HCT116 (cell line): ENCODE data around the gene ANKRD13B. TPM values are rescaled to one million over a fixed set of nuclear protein-coding genes. Genes with fewer than 3 reads are reported as not detected.
A peak's percentile ranks its signal among the peaks of the same experiment; 100 is the strongest.

Source experiments
- ATAC-seq: fragments of 200-7000 bp; cut with Tn5 transposase; 2 replicates; pipeline ENCODE4 v1.9.1; 2020; ENCODE audit warnings: mild to moderate bottlenecking, moderate library complexity
- BruUV-seq: library from RNA; stranded (reverse); fragments of 400-500 nt; replicated peaks from 2 replicates; lab custom pipeline; 2021; lab: Mats Ljungman, UMichigan
- CTCF ChIA-PET: fragments of 300-600 bp; sonication (Branson Sonifier 250); formaldehyde crosslinking; loops from one replicate; lab custom pipeline; 2021; ENCODE audit warnings: antibody characterized with exemption; lab: Charles Lee
- POLR2A ChIA-PET: fragments of 300-600, 350-600 bp; sonication (Branson Sonifier 250); formaldehyde crosslinking; loops from one replicate; lab custom pipeline; 2021; ENCODE audit warnings: antibody characterized with exemption; lab: Charles Lee
- RAD21 ChIA-PET, 2 experiments: fragments of 300-600 bp; sonication (Branson Sonifier 250); formaldehyde crosslinking; loops; one replicate each; lab custom pipeline; 2023; ENCODE audit warnings: low total read pairs in 2 of 2; ENCODE audit not compliant: uncharacterized antibody in 2 of 2, unreplicated experiment in 2 of 2, low non-redundant PET in 1 of 2; lab: Charles Lee
- DNase-seq: peaks from one replicate; pipeline ENCODE4 v3.0.0-alpha.2; 2010; ENCODE audit warnings: low read depth, low spot score
- H2AFZ ChIP-seq: fragments of 200-600 bp; shearing (Covaris generic), sonication (generic); 2 replicates; pipeline ENCODE4 v1.6.1; 2017; ENCODE audit warnings: low read depth, mixed run types, mixed read lengths, antibody characterized with exemption, low read length; ENCODE audit not compliant: poor library complexity, severe bottlenecking
- H3K27ac ChIP-seq: 2 replicates; pipeline ENCODE4 v1.5.1; 2012; ENCODE audit warnings: low read depth, low read length
- H3K27me3 ChIP-seq: fragments of 200-600 bp; sonication (generic); 2 replicates; pipeline ENCODE4 v1.6.1; 2016; ENCODE audit warnings: mixed run types, low read length, mixed read lengths; ENCODE audit not compliant: insufficient read depth
- H3K36me3 ChIP-seq, 2 experiments: fragments of 200-500 bp in 1 of 2; fragments of 200-600 bp in 1 of 2; sonication (Bioruptor generic) in 1 of 2; sonication (generic) in 1 of 2; 2 replicates each; pipeline versions ENCODE4 v1.5.1 to v1.6.1; 2014 to 2016; ENCODE audit warnings: low read length in 2 of 2, inconsistent platforms in 1 of 2, mixed read lengths in 1 of 2, mixed run types in 1 of 2; ENCODE audit not compliant: insufficient read depth in 2 of 2, control insufficient read depth in 1 of 2
- H3K4me1 ChIP-seq, 2 experiments: fragments of 200-600 bp in 1 of 2; sonication (generic) in 1 of 2; 2 replicates each; pipeline versions ENCODE4 v1.5.1 to v1.6.1; 2012 to 2017; ENCODE audit warnings: low read length in 2 of 2, inconsistent platforms in 1 of 2, mild to moderate bottlenecking in 1 of 2, mixed read lengths in 1 of 2, mixed run types in 1 of 2, moderate library complexity in 1 of 2; ENCODE audit not compliant: insufficient read depth in 2 of 2, control insufficient read depth in 1 of 2
- H3K4me2 ChIP-seq: fragments of 200-600 bp; sonication (generic); 2 replicates; pipeline ENCODE4 v1.6.1; 2017; ENCODE audit warnings: mixed run types, low read length, mixed read lengths
- H3K4me3 ChIP-seq, 2 experiments: fragments of 200-600 bp in 1 of 2; sonication (generic) in 1 of 2; replicated peaks in 1 of 2; 2 replicates each; pipeline ENCODE4 v1.5.1; 2011 to 2016; ENCODE audit warnings: low read length in 2 of 2, control low read depth in 1 of 2, low read depth in 1 of 2, mild to moderate bottlenecking in 1 of 2, mixed read lengths in 1 of 2, mixed run types in 1 of 2
- H3K79me2 ChIP-seq: fragments of 200-600 bp; sonication (generic); 2 replicates; pipeline ENCODE4 v1.6.1; 2017; ENCODE audit warnings: mild to moderate bottlenecking, mixed run types, low read length, moderate library complexity, mixed read lengths; ENCODE audit not compliant: insufficient read depth
- H3K9ac ChIP-seq: fragments of 200-600 bp; sonication (generic); 2 replicates; pipeline ENCODE4 v1.6.1; 2016; ENCODE audit warnings: low read length, mixed read lengths
- H3K9me2 ChIP-seq: fragments of 200-600 bp; sonication (generic), shearing (Covaris generic); 2 replicates; pipeline ENCODE4 v1.6.1; 2017; ENCODE audit warnings: mixed run types, mild to moderate bottlenecking, moderate library complexity; ENCODE audit not compliant: insufficient read depth
- H3K9me3 ChIP-seq, 2 experiments: fragments of 200-500 bp in 1 of 2; fragments of 200-600 bp in 1 of 2; sonication (Bioruptor generic) in 1 of 2; sonication (generic) in 1 of 2; 2 replicates each; pipeline ENCODE4 v1.6.1; 2014 to 2017; ENCODE audit warnings: low read length in 2 of 2, mixed read lengths in 2 of 2, inconsistent platforms in 1 of 2, low read depth in 1 of 2, mild to moderate bottlenecking in 1 of 2, mixed run types in 1 of 2, moderate library complexity in 1 of 2; ENCODE audit not compliant: control insufficient read depth in 1 of 2, insufficient read depth in 1 of 2
- H4K20me1 ChIP-seq: fragments of 200-600 bp; sonication (generic), shearing (Covaris generic); 2 replicates; pipeline ENCODE4 v1.6.1; 2017; ENCODE audit warnings: mixed run types, mild to moderate bottlenecking, moderate library complexity; ENCODE audit not compliant: insufficient read depth
- EGR1 ChIP-seq: IDR thresholded peaks from 2 replicates; pipeline ENCODE4 v1.6.1; 2012; ENCODE audit warnings: low read depth
- FOSL1 ChIP-seq: IDR thresholded peaks from 2 replicates; pipeline ENCODE4 v1.6.1; 2012; ENCODE audit warnings: low read depth
- POLR2A ChIP-seq: IDR thresholded peaks from 2 replicates; pipeline ENCODE4 v1.7.0; 2011; ENCODE audit warnings: borderline replicate concordance; ENCODE audit not compliant: insufficient read depth, insufficient read length; ENCODE audit errors: extremely low read depth
- POLR2AphosphoS5 ChIP-seq: IDR thresholded peaks from 2 replicates; pipeline ENCODE4 v1.6.1; 2011; ENCODE audit warnings: mild to moderate bottlenecking, low read depth, low read length, moderate library complexity
- YY1 ChIP-seq: IDR thresholded peaks from 2 replicates; pipeline ENCODE4 v1.6.1; 2011; ENCODE audit warnings: low read length, low read depth, moderate library complexity, mild to moderate bottlenecking; ENCODE audit not compliant: insufficient replicate concordance; ENCODE audit errors: extremely low read depth
- ZFX ChIP-seq: fragments of 450-650 bp; IDR thresholded peaks from 2 replicates; pipeline ENCODE4 v1.6.1; 2017
- intact Hi-C: fragments of 100-400 bp; cut with micrococcal nuclease; formaldehyde crosslinking; loops from 2 replicates; pipeline ENCODE4 v1.10.0; 2022
- total RNA-seq: library from RNA; stranded (reverse); gene quantifications from one replicate; pipeline ENCODE4 v1.2.1, GENCODE V29; 2021; ENCODE audit not compliant: unreplicated experiment

The ANKRD13B gene
- total RNA-seq, 1 experiment from 2014 or later: 27.4 TPM

DNA sequence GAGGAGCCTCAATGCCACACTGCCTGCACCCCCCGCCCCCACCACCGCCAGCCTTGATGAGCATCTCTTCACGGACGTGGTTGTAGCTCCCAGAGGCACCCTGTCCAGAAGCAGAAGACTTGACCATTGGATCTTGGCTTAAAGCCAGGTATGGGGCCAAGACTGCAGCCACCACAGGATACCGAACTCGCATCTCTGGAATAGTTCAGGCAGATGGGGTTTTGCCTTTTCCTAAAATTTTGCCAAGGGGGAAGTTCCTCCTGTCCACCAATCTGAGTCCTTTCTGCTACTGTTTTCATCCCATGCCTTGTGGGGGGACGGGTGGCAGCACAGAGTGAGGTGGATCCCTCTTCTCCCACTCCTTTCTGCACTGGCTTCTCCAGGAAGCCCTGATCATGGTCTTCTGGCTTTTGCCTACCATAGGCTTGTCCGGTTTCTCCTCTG, 28.8 kb downstream of the ANKRD13B start:
- intact Hi-C loops: no loop called here
- DNase-seq: no peak
- 0 out of 2 replicates have a peak overlapping the region, but pooled peaks have one; percentile 8 for H3K27ac ChIP-seq
- H3K9me2 ChIP-seq: no peaks in the 10 kb centered on the region
- POLR2A ChIA-PET: no interaction called here
- TSS peak; percentile 24 for BruUV-seq
- H2AFZ ChIP-seq: no peak overlapping the region
- H3K79me2 ChIP-seq: no peaks in the 10 kb centered on the region
- CTCF ChIA-PET: interaction anchor here (1.6 kb wide), 1 partner anchor 30 kb away, joined by 4 read pairs; no protein-coding TSS in a partner anchor
- TF ChIP-seq POLR2A (no peak), ZFX (no peak), EGR1 (no peak)
- no peaks in the 10 kb centered on the region for H3K9me3 ChIP-seq
- no peaks in the 10 kb centered on the region for H4K20me1 ChIP-seq
- peaks cover 54 to 89% of the 10 kb centered on the region in 2 experiments for H3K4me1 ChIP-seq
- no peaks in the 10 kb centered on the region for H3K27me3 ChIP-seq
- no peaks in the 10 kb centered on the region for H3K36me3 ChIP-seq
- RAD21 ChIA-PET: no interaction called here
- ATAC-seq: no peak
- H3K4me3 ChIP-seq: peak overlapping the region; percentile 70 to 80
- H3K9ac ChIP-seq: peak overlapping the region; percentile 72
- peak overlapping the region; percentile 97 for H3K4me2 ChIP-seq

DNA sequence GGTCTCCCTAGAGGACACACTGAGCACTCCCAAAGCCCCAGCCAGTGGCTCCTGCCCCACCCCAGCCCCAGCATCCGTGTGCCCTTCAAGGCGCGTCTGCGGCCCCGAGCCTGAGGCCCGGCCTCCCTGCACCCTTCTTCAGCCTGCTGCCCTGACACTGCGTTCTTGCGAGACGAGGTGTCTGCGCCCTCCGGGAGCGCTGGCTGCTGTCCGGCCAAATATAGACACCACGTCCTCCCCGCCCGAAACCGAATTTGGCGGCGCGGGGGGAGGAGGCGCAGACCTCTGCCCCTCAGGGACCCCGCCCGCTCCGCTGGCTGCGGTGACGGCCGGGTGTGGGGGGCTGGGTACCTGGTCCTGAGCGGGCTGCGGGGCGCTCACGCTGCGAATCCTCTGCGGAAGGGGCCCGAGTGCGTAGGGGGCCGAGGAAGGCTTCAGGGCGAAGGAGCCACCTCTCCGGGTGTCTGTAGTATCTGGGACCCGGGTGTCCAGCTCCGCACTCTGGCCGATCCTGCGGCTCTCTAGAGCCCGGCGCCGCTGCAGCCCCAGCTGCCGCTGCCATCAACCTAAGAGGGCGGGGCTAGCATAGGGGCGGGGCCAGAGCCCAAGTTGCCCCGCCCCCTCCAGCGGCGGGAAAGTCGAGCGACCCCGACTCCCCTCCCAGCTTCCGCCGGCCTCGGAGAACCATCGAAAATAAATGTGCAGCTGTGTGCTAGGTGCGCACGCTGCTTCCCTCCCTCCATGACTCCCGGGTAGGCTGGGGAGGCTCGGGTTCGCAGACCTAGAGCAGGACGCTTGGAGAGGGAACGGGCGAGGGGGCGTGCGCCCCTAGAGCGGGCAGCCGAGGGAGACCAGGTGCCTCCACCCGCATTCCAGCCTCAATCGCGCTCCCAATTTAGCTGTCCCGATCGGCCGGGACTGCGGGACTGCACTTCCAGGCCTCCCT, 29.7 kb downstream of the ANKRD13B start, which contains the start of gene CORO6:
Gene CORO6, minus strand, starts transcription at position 576 of the 946 bp plus-strand sequence. CDS start 1,491 bp downstream, outside the sequence.
- Histone ChIP-seq H3K9me3 (no peaks in the 10 kb centered on the region), H3K4me2 (peak within 1 kb of the TSS; percentile 97), H4K20me1 (no peaks in the 10 kb centered on the region), H3K79me2 (no peaks in the 10 kb centered on the region), H3K9me2 (no peaks in the 10 kb centered on the region), H3K27ac (peak within 1 kb of the TSS; percentile 25; the same call in 1 of the 2 replicates), H3K4me3 (peak within 1 kb of the TSS; percentile 70 to 80), H3K9ac (peak within 1 kb of the TSS; percentile 72), H3K36me3 (no peaks in the 10 kb centered on the region), H3K4me1 (peaks cover 49 to 80% of the 10 kb centered on the region in 2 experiments), H3K27me3 (no peaks in the 10 kb centered on the region), H2AFZ (peak within 1 kb of the TSS; percentile 31)
- ChIA-PET CTCF (interaction anchor here (1.1 to 1.6 kb wide), 4 partner anchors 17 to 471 kb away, joined by 3 to 4 read pairs (median 3); no protein-coding TSS in a partner anchor), POLR2A (interaction anchor here (1.6 kb wide), 1 partner anchor 30 kb away, joined by 4 read pairs; no protein-coding TSS in a partner anchor), RAD21 (interaction anchor here (0.8 kb wide), 2 partner anchors 17 kb away, joined by 3 read pairs; no protein-coding TSS in a partner anchor)
- intact Hi-C loops: no loop called here
- BruUV-seq: no TSS peak
- ATAC-seq (peak; percentile 61), DNase-seq (no peak)
- TF ChIP-seq POLR2AphosphoS5 (peak; percentile 57), FOSL1 (no peak), YY1 (peak; percentile 10)
